Measurements from ENCODE around the gene ELOVL5.
"Not testable (repeated sequence)": the region's sequence is repeated elsewhere in the genome, so short reads cannot be mapped to it uniquely, and the experiment has no call there.

ELOVL5 gene

GRCh38 chr6:53349209-53349693 is 501 bp upstream of the ELOVL5 start:
- peak overlapping the region; percentile 90 for H3K4me3 ChIP-seq (ENCODE audit: low read depth, low read length)
- peak overlapping the region; percentile 83 for H3K27ac ChIP-seq
- H3K36me3 ChIP-seq (replicated peaks), result no peaks in the 10 kb centered on the region
- no peak for DNase-seq
- in situ Hi-C loops (cut with HindIII; ENCODE audit: low pct_ligation_motif_present, low sequenced_read_pairs), result no loop called here
- TF ChIP-seq CTCF (IDR thresholded peaks at IDR 0.05; ENCODE audit: low read depth, low read length, missing control alignments), result no peak
- H3K27me3 ChIP-seq (replicated peaks), result no peaks in the 10 kb centered on the region

GRCh38 chr6:53347921-53348370 is 804 bp downstream of the ELOVL5 start:
- peak overlapping the region; percentile 83 for H3K27ac ChIP-seq
- peak overlapping the region; percentile 90 for H3K4me3 ChIP-seq (ENCODE audit: low read depth, low read length)
- no peaks in the 10 kb centered on the region for H3K36me3 ChIP-seq (replicated peaks)
- no peak for TF ChIP-seq CTCF (IDR thresholded peaks at IDR 0.05; ENCODE audit: low read depth, low read length, missing control alignments)
- H3K27me3 ChIP-seq (replicated peaks), result no peaks in the 10 kb centered on the region
- peak; percentile 53 for DNase-seq
- in situ Hi-C loops (cut with HindIII; ENCODE audit: low pct_ligation_motif_present, low sequenced_read_pairs), result no loop called here

GRCh38 chr6:53347250-53347920 is 1.4 kb downstream of the ELOVL5 start:
- DNase-seq, result peak; percentile 18
- Histone ChIP-seq H3K4me3 (ENCODE audit: low read depth, low read length) (peak overlapping the region; percentile 90), H3K27me3 (replicated peaks) (no peaks in the 10 kb centered on the region), H3K36me3 (replicated peaks) (no peaks in the 10 kb centered on the region), H3K27ac (peak overlapping the region; percentile 83)
- in situ Hi-C loops (cut with HindIII; ENCODE audit: low pct_ligation_motif_present, low sequenced_read_pairs), result no loop called here
- no peak for TF ChIP-seq CTCF (IDR thresholded peaks at IDR 0.05; ENCODE audit: low read depth, low read length, missing control alignments)

GRCh38 chr6:53346049-53346448 is 2.7 kb downstream of the ELOVL5 start:
- in situ Hi-C loops (cut with HindIII; ENCODE audit: low pct_ligation_motif_present, low sequenced_read_pairs); H3K4me3 ChIP-seq (ENCODE audit: low read depth, low read length); H3K36me3 ChIP-seq (replicated peaks); H3K27me3 ChIP-seq (replicated peaks); DNase-seq; H3K27ac ChIP-seq: not testable (repeated sequence)

GRCh38 chr6:53344969-53345368 is 3.8 kb downstream of the ELOVL5 start:
- Histone ChIP-seq H3K27me3 (replicated peaks) (no peaks in the 10 kb centered on the region), H3K4me3 (ENCODE audit: low read depth, low read length) (no peak overlapping the region), H3K36me3 (replicated peaks) (no peaks in the 10 kb centered on the region), H3K27ac (no peak overlapping the region)
- no peak for DNase-seq
- no peak for TF ChIP-seq CTCF (IDR thresholded peaks at IDR 0.05; ENCODE audit: low read depth, low read length, missing control alignments)
- in situ Hi-C loops (cut with HindIII; ENCODE audit: low pct_ligation_motif_present, low sequenced_read_pairs), result no loop called here

- no peaks in the 10 kb centered on the region for H3K36me3 ChIP-seq (replicated peaks)
- in situ Hi-C loops (cut with HindIII; ENCODE audit: low pct_ligation_motif_present, low sequenced_read_pairs), result no loop called here
- DNase-seq, result no peak
- H3K27me3 ChIP-seq (replicated peaks), result no peaks in the 10 kb centered on the region
- H3K4me3 ChIP-seq (ENCODE audit: low read depth, low read length), result no peak overlapping the region
- TF ChIP-seq CTCF (IDR thresholded peaks at IDR 0.05; ENCODE audit: low read depth, low read length, missing control alignments), result no peak
- H3K27ac ChIP-seq, result no peak overlapping the region
Measured at GRCh38 chr6:53343092-53343491, 5.7 kb downstream of the ELOVL5 start.

Data from brain microvascular endothelial cell (primary cell).